Measurements from ENCODE around the gene KCNJ12. TPM values are rescaled to one million over a fixed set of nuclear protein-coding genes. Genes with fewer than 3 reads are reported as not detected.

The KCNJ12 gene
- total RNA-seq, 2 experiments from 2014 or later: 0.11 TPM; not detected in 1

DNA sequence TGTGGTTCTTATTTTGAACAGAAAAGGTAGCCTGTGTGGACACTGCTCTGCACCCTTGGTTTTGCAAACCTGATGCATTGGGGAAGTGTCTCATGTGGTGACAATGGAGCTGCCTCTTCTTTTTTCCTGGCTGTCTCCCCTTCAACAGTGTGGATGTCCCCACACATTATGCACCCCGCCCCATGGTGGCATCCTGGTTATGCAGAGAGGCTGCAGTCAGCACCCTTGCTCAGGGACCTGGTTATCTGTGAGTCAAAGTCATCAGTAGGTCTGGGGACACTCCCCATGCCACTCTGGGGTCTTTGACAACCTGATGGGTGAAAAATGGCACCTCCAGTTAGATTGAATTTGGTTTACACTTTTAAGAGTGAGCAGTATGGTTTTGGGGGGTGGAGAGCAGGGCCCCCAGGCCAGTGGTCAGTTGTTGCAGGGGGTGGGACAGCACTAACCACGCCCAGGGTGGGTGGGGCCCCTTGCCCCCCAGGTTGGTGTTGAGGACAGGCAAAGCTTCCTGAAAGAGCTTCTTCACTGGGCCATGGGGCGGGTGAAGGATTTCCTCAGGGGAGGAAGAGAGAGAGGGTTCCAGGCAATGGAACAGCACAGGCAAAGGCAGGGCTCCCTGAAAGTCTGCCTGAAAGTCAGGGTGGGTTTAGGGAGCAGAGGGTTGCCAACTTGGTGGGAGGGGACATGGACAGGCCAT, 24.6 kb upstream of the KCNJ12 start:
- no peak overlapping the region for H3K27ac ChIP-seq (ENCODE audit: low read depth in 1 of 2, low read length in 2 of 2)
- Mint-ChIP-seq H3K36me3 (ENCODE audit: low read depth) (no peaks in the 10 kb centered on the region), H3K4me1 (ENCODE audit: low read depth) (no peaks in the 10 kb centered on the region), H3K27me3 (no peaks in the 10 kb centered on the region), H3K4me3 (no peak overlapping the region), H3K27ac (no peak overlapping the region), H3K9me3 (no peaks in the 10 kb centered on the region)
- no peak for DNase-seq
- CTCF ChIA-PET: no interaction called here
- TF ChIP-seq, protein P1, sequence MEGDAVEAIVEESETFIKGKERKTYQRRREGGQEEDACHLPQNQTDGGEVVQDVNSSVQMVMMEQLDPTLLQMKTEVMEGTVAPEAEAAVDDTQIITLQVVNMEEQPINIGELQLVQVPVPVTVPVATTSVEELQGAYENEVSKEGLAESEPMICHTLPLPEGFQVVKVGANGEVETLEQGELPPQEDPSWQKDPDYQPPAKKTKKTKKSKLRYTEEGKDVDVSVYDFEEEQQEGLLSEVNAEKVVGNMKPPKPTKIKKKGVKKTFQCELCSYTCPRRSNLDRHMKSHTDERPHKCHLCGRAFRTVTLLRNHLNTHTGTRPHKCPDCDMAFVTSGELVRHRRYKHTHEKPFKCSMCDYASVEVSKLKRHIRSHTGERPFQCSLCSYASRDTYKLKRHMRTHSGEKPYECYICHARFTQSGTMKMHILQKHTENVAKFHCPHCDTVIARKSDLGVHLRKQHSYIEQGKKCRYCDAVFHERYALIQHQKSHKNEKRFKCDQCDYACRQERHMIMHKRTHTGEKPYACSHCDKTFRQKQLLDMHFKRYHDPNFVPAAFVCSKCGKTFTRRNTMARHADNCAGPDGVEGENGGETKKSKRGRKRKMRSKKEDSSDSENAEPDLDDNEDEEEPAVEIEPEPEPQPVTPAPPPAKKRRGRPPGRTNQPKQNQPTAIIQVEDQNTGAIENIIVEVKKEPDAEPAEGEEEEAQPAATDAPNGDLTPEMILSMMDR (IDR thresholded peaks at IDR 0.05): no peak
- no peaks in the 10 kb centered on the region for H3K27me3 ChIP-seq (ENCODE audit: control insufficient read depth in 1 of 2, insufficient read depth in 2 of 2, low read length in 2 of 2)
- H3K4me1 ChIP-seq (ENCODE audit: insufficient read depth, low read length): no peaks in the 10 kb centered on the region
- ATAC-seq (ENCODE audit: poor library complexity): no peak
- H3K36me3 ChIP-seq (ENCODE audit: insufficient read depth, low read length): no peaks in the 10 kb centered on the region
- no peak overlapping the region for H3K4me3 ChIP-seq (ENCODE audit: low read length)
- intact Hi-C loops (cut with DNase I, micrococcal nuclease): no loop called here
- peaks cover 0 to 3% of the 10 kb centered on the region in 2 experiments for H3K9me3 ChIP-seq (ENCODE audit: control insufficient read depth in 1 of 2, insufficient read depth in 1 of 2, low read length in 2 of 2)
- POLR2A ChIA-PET: no interaction called here

DNA sequence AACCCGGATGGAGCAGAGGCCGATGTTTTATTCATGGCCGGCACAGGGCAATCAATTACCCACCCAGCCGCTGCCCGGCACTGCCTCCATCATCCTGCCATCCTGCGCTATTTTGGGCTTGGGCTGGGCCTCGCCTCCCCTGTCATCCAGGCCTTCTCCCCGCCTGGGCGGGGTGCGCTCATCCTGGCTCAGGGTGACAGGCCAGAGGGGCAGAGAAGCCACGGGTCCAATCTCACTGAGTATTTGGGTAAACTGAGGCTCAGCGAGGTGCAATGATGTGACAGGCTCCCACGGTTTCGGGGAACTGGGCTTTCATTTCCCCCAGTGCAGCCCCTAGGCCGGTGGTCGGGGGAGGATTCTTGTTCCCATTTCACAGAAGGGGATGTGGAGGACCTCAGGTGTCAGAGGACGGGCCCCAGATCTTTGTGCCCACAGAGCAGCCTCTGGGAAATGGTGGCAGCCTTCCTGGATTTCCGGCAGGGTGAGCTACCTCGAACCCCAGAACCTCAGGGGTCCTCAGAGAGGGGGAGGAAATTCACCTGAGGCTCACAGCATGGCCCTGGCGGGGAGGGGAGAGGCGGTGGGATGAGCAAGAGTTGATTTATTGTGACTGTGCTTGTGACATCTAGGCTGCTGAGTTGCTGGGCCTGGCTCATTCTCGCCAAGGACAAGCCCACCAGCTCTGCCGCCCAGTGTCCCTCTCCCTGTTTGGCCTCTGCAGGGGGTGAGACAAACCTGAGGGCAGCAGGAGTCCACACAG, 23.8 kb upstream of the KCNJ12 start:
- TF ChIP-seq, protein P1 (IDR thresholded peaks at IDR 0.05): no peak
- H3K9me3 Mint-ChIP-seq: no peaks in the 10 kb centered on the region
- POLR2A ChIA-PET: no interaction called here
- H3K4me1 ChIP-seq (ENCODE audit: insufficient read depth, low read length): no peaks in the 10 kb centered on the region
- H3K36me3 ChIP-seq (ENCODE audit: insufficient read depth, low read length): no peaks in the 10 kb centered on the region
- peaks cover 0 to 3% of the 10 kb centered on the region in 2 experiments for H3K9me3 ChIP-seq (ENCODE audit: control insufficient read depth in 1 of 2, insufficient read depth in 1 of 2, low read length in 2 of 2)
- DNase-seq (no peak), ATAC-seq (ENCODE audit: poor library complexity) (no peak)
- H3K36me3 Mint-ChIP-seq (ENCODE audit: low read depth): no peaks in the 10 kb centered on the region
- no peak overlapping the region for H3K27ac Mint-ChIP-seq
- no peaks in the 10 kb centered on the region for H3K27me3 Mint-ChIP-seq
- no peaks in the 10 kb centered on the region for H3K4me1 Mint-ChIP-seq (ENCODE audit: low read depth)
- H3K4me3 Mint-ChIP-seq: no peak overlapping the region
- no peak overlapping the region for H3K4me3 ChIP-seq (ENCODE audit: low read length)
- no peaks in the 10 kb centered on the region for H3K27me3 ChIP-seq (ENCODE audit: control insufficient read depth in 1 of 2, insufficient read depth in 2 of 2, low read length in 2 of 2)
- CTCF ChIA-PET: no interaction called here
- H3K27ac ChIP-seq (ENCODE audit: low read depth in 1 of 2, low read length in 2 of 2): no peak overlapping the region
- intact Hi-C loops (cut with DNase I, micrococcal nuclease): no loop called here

DNA sequence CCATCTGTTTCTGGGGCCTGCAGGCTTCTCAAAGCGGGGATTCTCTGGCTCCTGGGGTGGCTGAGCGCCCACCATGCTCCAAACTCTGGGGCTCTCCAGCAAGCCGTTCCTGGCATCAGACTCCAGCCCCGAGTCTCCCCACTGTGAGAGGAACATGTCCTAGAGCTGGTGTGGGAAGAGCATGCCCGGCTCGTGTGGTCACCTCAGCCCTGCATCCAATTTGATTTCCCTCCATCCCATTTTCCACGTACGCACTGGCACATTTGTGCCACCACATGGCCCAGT, 23.2 kb upstream of the KCNJ12 start:
- H3K27ac Mint-ChIP-seq: no peak overlapping the region
- Histone ChIP-seq H3K27me3 (ENCODE audit: control insufficient read depth in 1 of 2, insufficient read depth in 2 of 2, low read length in 2 of 2) (no peaks in the 10 kb centered on the region), H3K4me1 (ENCODE audit: insufficient read depth, low read length) (no peaks in the 10 kb centered on the region), H3K9me3 (ENCODE audit: control insufficient read depth in 1 of 2, insufficient read depth in 1 of 2, low read length in 2 of 2) (peaks cover 0 to 3% of the 10 kb centered on the region in 2 experiments), H3K27ac (ENCODE audit: low read depth in 1 of 2, low read length in 2 of 2) (no peak overlapping the region), H3K36me3 (ENCODE audit: insufficient read depth, low read length) (no peaks in the 10 kb centered on the region), H3K4me3 (ENCODE audit: low read length) (no peak overlapping the region)
- H3K4me3 Mint-ChIP-seq: no peak overlapping the region
- no peaks in the 10 kb centered on the region for H3K27me3 Mint-ChIP-seq
- ATAC-seq (ENCODE audit: poor library complexity) (no peak), DNase-seq (no peak)
- TF ChIP-seq, protein P1 (IDR thresholded peaks at IDR 0.05): no peak
- no peaks in the 10 kb centered on the region for H3K9me3 Mint-ChIP-seq
- intact Hi-C loops (cut with DNase I, micrococcal nuclease): no loop called here
- H3K4me1 Mint-ChIP-seq (ENCODE audit: low read depth): no peaks in the 10 kb centered on the region
- H3K36me3 Mint-ChIP-seq (ENCODE audit: low read depth): no peaks in the 10 kb centered on the region
- ChIA-PET CTCF (no interaction called here), POLR2A (no interaction called here)
